Ascending aorta (tissue), 2 donors: ENCODE results near the gene MYO5C. TPM values are rescaled to one million over a fixed set of nuclear protein-coding genes. Genes with fewer than 3 reads are reported as not detected.

Source experiments
- DNase-seq, 2 donors: peaks; one replicate each; pipeline ENCODE4 v3.0.0-alpha.2; 2019; ENCODE audit warnings: low spot score in 2 of 2
- H3K27ac ChIP-seq, 2 donors: fragments of 200-600 bp; sonication (generic); one replicate each; pipeline ENCODE4 v1.5.1; 2016 to 2017; ENCODE audit warnings: mild to moderate bottlenecking in 1 of 2
- H3K27me3 ChIP-seq: fragments of 200-600 bp; sonication (generic); one replicate; pipeline ENCODE4 v1.5.1; 2017
- H3K36me3 ChIP-seq, 2 donors: fragments of 200-600 bp; sonication (generic); one replicate each; pipeline ENCODE4 v1.5.1; 2016
- H3K4me1 ChIP-seq, 2 donors: fragments of 200-600 bp; sonication (generic); one replicate each; pipeline ENCODE4 v1.5.1; 2016 to 2017; ENCODE audit warnings: mild to moderate bottlenecking in 1 of 2
- H3K4me3 ChIP-seq, 2 donors: fragments of 200-600 bp; sonication (generic); one replicate each; pipeline ENCODE4 v1.5.1; 2016 to 2017; ENCODE audit warnings: mild to moderate bottlenecking in 1 of 2
- H3K9me3 ChIP-seq, 2 donors: fragments of 200-600 bp; sonication (generic); one replicate each; pipeline ENCODE4 v1.5.1; 2016
- CTCF ChIP-seq, 3 experiments: fragments of 200-600 bp in 2 of 3; fragments of 450-650 bp in 1 of 3; sonication (generic) in 2 of 3; IDR thresholded peaks; one replicate each; pipeline ENCODE4 v1.5.1; 2016 to 2019; ENCODE audit warnings: antibody characterized with exemption in 3 of 3, mild to moderate bottlenecking in 1 of 3, moderate library complexity in 1 of 3
- intact Hi-C: fragments of 100-400 bp; cut with DNase I; formaldehyde crosslinking; loops from one replicate; pipeline ENCODE4 v1.15.1; 2023
- total RNA-seq: library from RNA; depleted of rRNA; stranded (reverse); fragments of >200 nt; gene quantifications from one replicate; pipeline ENCODE4 v1.1.0, GENCODE V29; 2016

The MYO5C gene
- total RNA-seq, 1 donor from 2014 or later: 11.0 TPM

DNA sequence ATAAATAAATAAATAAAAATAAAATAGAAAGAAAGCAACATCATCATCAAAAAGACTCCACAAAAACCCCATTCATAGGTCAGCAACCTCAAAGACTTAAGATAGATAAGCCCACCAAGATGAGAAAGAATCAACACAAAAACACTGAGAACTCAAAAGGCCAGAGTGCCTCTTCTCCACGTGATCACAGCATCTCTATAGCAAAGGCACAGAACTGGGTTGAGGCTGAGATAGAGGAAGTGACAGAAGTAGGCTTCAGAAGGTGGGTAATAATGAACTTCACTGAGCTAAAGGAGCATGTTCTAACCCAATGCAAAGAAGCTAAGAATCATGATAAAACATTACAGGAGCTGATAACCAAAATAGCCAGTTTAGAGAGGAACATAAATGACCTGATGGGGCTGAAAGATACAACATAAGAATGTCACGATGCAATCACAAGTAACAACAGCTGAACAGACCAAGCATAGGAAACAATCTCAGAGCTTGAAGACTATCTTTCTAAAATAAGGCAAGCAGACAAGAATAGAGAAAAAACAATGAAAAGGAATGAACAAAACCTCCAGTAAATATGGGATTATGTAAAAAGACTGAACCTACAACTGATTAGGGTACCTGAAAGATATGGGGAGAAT, 130.9 kb downstream of the MYO5C start:
- Histone ChIP-seq H3K27ac (no peak overlapping the region), H3K4me3 (no peak overlapping the region), H3K9me3 (no peaks in the 10 kb centered on the region), H3K36me3 (peaks cover 6 to 24% of the 10 kb centered on the region in 2 donors), H3K27me3 (no peaks in the 10 kb centered on the region), H3K4me1 (no peaks in the 10 kb centered on the region)
- no peak for DNase-seq
- no peak for TF ChIP-seq CTCF (IDR thresholded peaks at IDR 0.05)
- intact Hi-C loops: no loop called here

GRCh38 chr15:52163321-52164190, 132.0 kb downstream of the MYO5C start:
- DNase-seq: no peak
- H3K4me1 ChIP-seq: no peaks in the 10 kb centered on the region
- H3K27ac ChIP-seq: no peak overlapping the region
- no peaks in the 10 kb centered on the region for H3K27me3 ChIP-seq
- H3K9me3 ChIP-seq: no peaks in the 10 kb centered on the region
- no peak overlapping the region for H3K4me3 ChIP-seq
- H3K36me3 ChIP-seq: peaks cover 6 to 30% of the 10 kb centered on the region in 2 donors
- TF ChIP-seq CTCF (IDR thresholded peaks at IDR 0.05): no peak
- intact Hi-C loops: no loop called here

GRCh38 chr15:52162876-52163275, 132.7 kb downstream of the MYO5C start:
- TF ChIP-seq CTCF (IDR thresholded peaks at IDR 0.05): no peak
- Histone ChIP-seq H3K36me3 (peaks cover 6 to 30% of the 10 kb centered on the region in 2 donors), H3K27ac (no peak overlapping the region), H3K4me1 (no peaks in the 10 kb centered on the region), H3K9me3 (no peaks in the 10 kb centered on the region), H3K27me3 (no peaks in the 10 kb centered on the region), H3K4me3 (no peak overlapping the region)
- intact Hi-C loops: no loop called here
- DNase-seq: no peak

GRCh38 chr15:52162260-52162659, 133.3 kb downstream of the MYO5C start:
- no peaks in the 10 kb centered on the region for H3K27me3 ChIP-seq
- H3K4me1 ChIP-seq: no peaks in the 10 kb centered on the region
- H3K9me3 ChIP-seq: no peaks in the 10 kb centered on the region
- intact Hi-C loops: no loop called here
- no peak overlapping the region for H3K27ac ChIP-seq
- no peak overlapping the region for H3K4me3 ChIP-seq
- no peak for DNase-seq
- no peak for TF ChIP-seq CTCF (IDR thresholded peaks at IDR 0.05)
- peaks cover 6 to 30% of the 10 kb centered on the region in 2 donors for H3K36me3 ChIP-seq

DNA sequence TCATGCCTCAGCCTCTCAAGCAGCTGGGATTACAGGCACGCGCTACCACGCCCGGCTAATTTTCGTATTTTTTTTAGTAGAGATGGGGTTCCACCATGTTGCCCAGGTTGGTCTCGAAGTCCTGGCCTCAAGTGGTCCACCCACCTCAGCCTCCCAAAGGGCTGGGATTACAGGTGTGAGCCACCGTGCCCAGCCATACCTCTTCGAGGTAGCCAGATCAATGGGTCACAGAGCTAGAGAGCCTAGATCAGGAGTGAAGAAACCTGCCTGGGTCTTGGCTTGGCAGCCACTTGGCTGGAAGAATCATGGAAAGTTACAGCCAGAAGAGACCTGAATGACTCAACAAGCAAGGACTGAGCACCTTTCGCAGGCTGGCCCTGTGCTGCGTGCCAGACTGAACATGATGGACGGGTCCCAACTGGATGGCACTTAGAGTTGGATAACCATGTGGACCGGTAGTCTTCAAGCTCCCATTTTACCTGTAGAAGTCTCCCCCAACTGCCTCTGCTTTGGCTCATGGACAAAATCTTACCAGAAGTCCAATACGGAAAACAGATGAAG, 134.1 kb downstream of the MYO5C start:
- no peak for DNase-seq
- Histone ChIP-seq H3K9me3 (no peaks in the 10 kb centered on the region), H3K27ac (no peak overlapping the region), H3K27me3 (no peaks in the 10 kb centered on the region), H3K36me3 (peaks cover 6 to 30% of the 10 kb centered on the region in 2 donors), H3K4me3 (no peak overlapping the region), H3K4me1 (no peaks in the 10 kb centered on the region)
- TF ChIP-seq CTCF (IDR thresholded peaks at IDR 0.05): no peak
- intact Hi-C loops: no loop called here
